Liver (tissue), 3 donors: ENCODE results near the gene BCAT1.

Experiments
- CTCF ChIP-seq: fragments of 150-350 bp; IDR thresholded peaks from 2 replicates; pipeline ENCODE4 v1.5.1; 2017; ENCODE audit warnings: improper control_type of control experiment, low read depth, low read length; ENCODE audit not compliant: missing input control
- EGR1 ChIP-seq, 2 donors: IDR thresholded peaks; 2 replicates each; pipeline ENCODE4 v1.6.1; 2016 to 2018; ENCODE audit warnings: antibody characterized with exemption in 2 of 2, low read depth in 2 of 2
- GABPA ChIP-seq, 2 donors: IDR thresholded peaks in 1 of 2; conservative IDR thresholded peaks in 1 of 2; 2 replicates each; pipeline ENCODE4 v1.6.1; 2016; ENCODE audit warnings: antibody characterized with exemption in 2 of 2, mild to moderate bottlenecking in 1 of 2, moderate library complexity in 1 of 2
- REST ChIP-seq: IDR thresholded peaks from 2 replicates; pipeline ENCODE4 v1.6.1; 2016; ENCODE audit warnings: antibody characterized with exemption, mild to moderate bottlenecking
- donor health status: healthy.
- donor health status: healthy.

GRCh38 chr12:24772813-24773212, 176.1 kb downstream of the BCAT1 start:
- no peak for TF ChIP-seq CTCF
- no peak for TF ChIP-seq GABPA (IDR thresholded peaks at IDR 0.05 in 1 of 2, conservative IDR thresholded peaks at IDR 0.05 in 1 of 2)
- no peak for TF ChIP-seq EGR1 (IDR thresholded peaks at IDR 0.05; ENCODE audit: low read depth in 2 of 2)
- no peak for TF ChIP-seq REST
